Motor neuron (in vitro differentiated cells): ENCODE results near the gene SLC34A1. TPM values are rescaled to one million over a fixed set of nuclear protein-coding genes. Genes with fewer than 3 reads are reported as not detected.

Experiments
- ATAC-seq, 8 experiments: fragments of 200-7000 bp; cut with Tn5 transposase; replicated peaks in 6 of 8; 2 replicates each; pipeline ENCODE4 v1.8.0; 2021; ENCODE audit warnings: mild to moderate bottlenecking in 8 of 8, moderate library complexity in 8 of 8
- H3K27ac ChIP-seq, 2 donors: fragments of 250-450 bp; sonication (Bioruptor Pico); 2 replicates each; pipeline ENCODE4 v1.9.0; 2021; ENCODE audit warnings: antibody characterized with exemption in 2 of 2, mild to moderate bottlenecking in 2 of 2, moderate library complexity in 1 of 2
- H3K4me1 ChIP-seq, 2 donors: fragments of 250-450 bp; sonication (Bioruptor Pico); replicated peaks in 1 of 2; 2 replicates each; pipeline ENCODE4 v1.6.1; 2021; ENCODE audit warnings: antibody characterized with exemption in 2 of 2, mild to moderate bottlenecking in 2 of 2, moderate library complexity in 1 of 2
- H3K4me3 ChIP-seq, 5 donors: fragments of 250-450 bp; sonication (Bioruptor Pico); 2 replicates each; pipeline ENCODE4 v1.9.0; 2021; ENCODE audit warnings: antibody characterized with exemption in 5 of 5, mild to moderate bottlenecking in 5 of 5, moderate library complexity in 4 of 5
- WGBS, 10 experiments: fragments of 450-650 bp; shearing (Covaris generic); methylation state at CpG; one replicate each; pipeline ENCODE4 v1.0.0; 2022; 5-methylcytosine and 5-hydroxymethylcytosine counted together
- in situ Hi-C, 9 experiments: fragments of 400-800 bp; cut with MboI; loops; one replicate each; pipeline ENCODE4 v1.15.0; 2021; ENCODE audit warnings: low sequenced_read_pairs in 9 of 9, low pct_unique_long_range_greater_than_20kb in 2 of 9; ENCODE audit not compliant: unreplicated experiment in 9 of 9
- total RNA-seq, 8 experiments: library from RNA; unstranded; fragments of 300-600 nt; gene quantifications; 2 replicates each; pipeline versions ENCODE4 v1.2.3 to v1.2.4, GENCODE V29; 2022

The SLC34A1 gene
- total RNA-seq, 8 experiments from 2014 or later = 0.05 to 0.94 (median 0.42) TPM; not detected in 2

DNA sequence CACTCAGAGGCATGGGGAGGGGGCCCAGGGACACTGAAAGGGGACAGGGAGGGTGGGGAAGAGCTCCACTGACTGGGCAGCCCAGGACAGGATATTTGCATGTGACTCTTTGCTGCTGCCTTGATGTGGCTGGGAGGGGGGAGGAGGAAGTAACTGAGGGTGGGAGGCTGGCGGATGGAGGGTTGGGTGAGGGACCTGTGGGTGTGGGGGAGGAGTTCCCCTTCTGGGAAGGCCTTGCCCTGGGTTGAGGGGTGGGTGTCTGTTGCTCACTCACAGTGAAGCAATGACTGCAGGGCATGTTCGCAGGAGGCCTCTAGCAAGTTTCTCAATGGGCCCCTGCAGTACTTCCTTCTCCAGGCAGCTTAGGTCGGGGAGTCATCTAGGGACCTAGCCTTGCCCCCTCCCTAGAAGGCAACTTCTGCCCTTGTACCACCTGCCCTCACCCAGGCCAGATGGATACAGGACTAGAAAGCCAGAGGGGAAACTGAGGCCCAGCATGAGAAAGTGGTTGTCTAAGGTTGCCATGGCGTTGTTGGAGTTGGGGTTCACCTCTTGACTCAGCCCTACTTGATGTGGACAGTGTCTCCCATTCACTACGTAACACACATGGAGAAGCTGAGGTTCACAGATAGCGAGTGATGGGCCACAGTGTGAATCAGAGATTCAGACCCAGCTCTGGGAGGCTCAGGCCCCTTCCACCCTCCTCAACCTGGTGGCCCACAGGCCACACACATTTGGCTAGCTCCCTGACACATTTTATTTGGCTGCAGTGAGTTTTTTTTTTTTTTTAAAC is 45.2 kb downstream of the SLC34A1 start:
- Histone ChIP-seq H3K4me1 (peaks cover 8 to 20% of the 10 kb centered on the region in 2 donors), H3K27ac (no peak overlapping the region), H3K4me3 (no peak overlapping the region)
- WGBS, 10 experiments = 92 to 100% (median 100%) methylated on average over 1 to 2 of the region's 6 CpGs; no CpG with 5 or more reads in 6 of the 10 experiments
- no peak for ATAC-seq
- in situ Hi-C loops = no loop called here

DNA sequence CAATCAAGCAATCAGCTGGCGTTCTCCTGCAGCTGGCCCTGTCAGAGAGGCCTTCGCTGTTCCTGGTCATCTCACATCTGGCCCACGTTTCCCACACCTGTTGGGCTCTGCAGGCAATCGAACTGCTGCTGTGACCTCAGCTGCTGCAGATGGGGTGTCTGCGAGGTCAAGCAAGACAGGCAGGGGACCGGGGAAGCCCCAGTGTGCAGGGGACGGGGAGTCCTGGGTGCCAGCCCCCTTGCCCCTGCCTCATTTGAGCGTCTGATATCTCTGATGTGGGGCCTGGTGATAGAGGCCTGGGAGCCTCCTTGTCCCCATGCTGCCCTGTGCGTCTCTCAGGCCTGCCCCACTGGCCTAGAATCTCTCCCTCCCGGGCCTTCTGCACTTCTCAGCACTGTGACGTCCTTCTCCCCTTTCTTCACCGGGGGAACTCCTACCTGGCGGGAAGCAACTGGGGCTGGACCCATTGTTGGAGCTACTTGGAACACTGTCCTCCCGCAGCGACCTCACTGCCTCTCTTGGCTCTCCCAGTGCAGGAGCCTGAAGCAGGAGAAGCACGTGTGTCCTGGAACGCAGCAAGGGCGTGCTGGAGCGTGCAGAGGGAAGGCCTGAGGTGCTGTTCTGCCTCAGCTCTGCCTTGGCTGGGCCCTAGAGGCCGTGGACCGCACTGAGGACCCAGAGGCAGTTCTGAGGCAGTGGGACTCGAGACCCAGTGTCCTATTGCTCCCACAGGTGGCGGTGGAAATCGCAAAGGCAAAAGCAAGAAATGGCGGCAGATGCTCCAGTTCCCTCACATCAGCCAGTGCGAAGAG is 46.1 kb downstream of the SLC34A1 start:
- Histone ChIP-seq H3K4me3 (no peak overlapping the region), H3K4me1 (peaks cover 8 to 17% of the 10 kb centered on the region in 2 donors), H3K27ac (no peak overlapping the region)
- WGBS, 10 experiments = 50 to 100% (median 85%) methylated on average over 1 to 7 of the region's 26 CpGs; no CpG with 5 or more reads in 4 of the 10 experiments
- no peak for ATAC-seq
- in situ Hi-C loops = no loop called here

GRCh38 chr5:177430972-177431316 is 46.7 kb downstream of the SLC34A1 start:
- H3K27ac ChIP-seq = no peak overlapping the region
- no peak for ATAC-seq
- in situ Hi-C loops = no loop called here
- H3K4me3 ChIP-seq = no peak overlapping the region
- no CpG with 5 or more reads among the region's 7 CpGs for WGBS, 10 experiments
- peaks cover 6 to 14% of the 10 kb centered on the region in 2 donors for H3K4me1 ChIP-seq

GRCh38 chr5:177431317-177432142 is 47.3 kb downstream of the SLC34A1 start:
- ATAC-seq = peak in 1 of 8 experiments; percentile 1
- in situ Hi-C loops = no loop called here
- H3K27ac ChIP-seq = no peak overlapping the region
- peaks cover 6 to 14% of the 10 kb centered on the region in 2 donors for H3K4me1 ChIP-seq
- 94 to 100% methylated on average over 3 to 13 of the region's 29 CpGs; no CpG with 5 or more reads in 8 of the 10 experiments for WGBS, 10 experiments
- no peak overlapping the region for H3K4me3 ChIP-seq

DNA sequence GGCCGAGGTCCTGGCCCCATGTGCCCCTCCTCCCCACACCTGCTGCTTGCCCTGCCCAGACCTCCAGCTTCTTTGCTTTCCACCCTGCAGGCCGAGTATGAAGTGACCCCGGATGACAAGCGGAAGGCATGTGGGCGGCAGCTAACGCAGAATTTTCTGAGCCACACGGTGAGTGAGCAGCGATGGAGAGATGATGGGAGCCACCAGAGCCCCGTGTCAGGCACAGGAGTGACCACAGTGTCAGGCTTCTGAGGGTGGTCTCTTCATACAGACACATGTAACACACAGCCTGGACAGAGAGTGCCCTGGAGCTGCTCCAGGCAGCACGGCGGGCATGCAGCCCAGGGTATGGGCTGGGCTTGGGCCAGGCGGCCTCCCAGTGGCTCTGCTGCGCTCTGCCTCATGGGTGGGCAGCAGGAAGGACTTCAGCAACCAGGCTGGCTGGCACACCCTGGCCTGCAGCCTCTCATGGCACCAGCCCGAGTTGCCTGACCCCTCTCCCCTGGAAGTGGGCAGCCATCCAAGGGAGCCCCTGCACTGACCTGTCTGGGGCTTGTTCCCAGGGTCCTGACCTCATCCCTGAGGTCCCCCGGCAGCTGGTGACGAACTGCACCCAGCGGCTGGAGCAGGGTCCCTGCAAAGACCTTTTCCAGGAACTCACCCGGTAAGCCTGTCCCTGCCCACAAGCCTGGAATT is 48.1 kb downstream of the SLC34A1 start:
- in situ Hi-C loops = no loop called here
- no peak overlapping the region for H3K27ac ChIP-seq
- peaks cover 4 to 14% of the 10 kb centered on the region in 2 donors for H3K4me1 ChIP-seq
- ATAC-seq = no peak
- 0 to 100% (median 84%) methylated on average over 1 to 4 of the region's 18 CpGs; no CpG with 5 or more reads in 4 of the 10 experiments for whole genome bisulfite sequencing, 10 experiments
- H3K4me3 ChIP-seq = no peak overlapping the region

- in situ Hi-C loops = no loop called here
- H3K27ac ChIP-seq = no peak overlapping the region
- 70 to 100% (median 92%) methylated on average over 1 to 11 of the region's 25 CpGs; no CpG with 5 or more reads in 5 of the 10 experiments for WGBS, 10 experiments
- no peak overlapping the region for H3K4me3 ChIP-seq
- peaks cover 0 to 14% of the 10 kb centered on the region in 2 donors for H3K4me1 ChIP-seq
- ATAC-seq = no peak
Measured at GRCh38 chr5:177432839-177433657, 48.8 kb downstream of the SLC34A1 start.

- ATAC-seq = no peak
- no peak overlapping the region for H3K4me3 ChIP-seq
- no peak overlapping the region for H3K27ac ChIP-seq
- WGBS, 10 experiments = 64 to 97% (median 92%) methylated on average over 3 to 9 of the region's 29 CpGs; no CpG with 5 or more reads in 7 of the 10 experiments
- in situ Hi-C loops = no loop called here
- peaks cover 0 to 9% of the 10 kb centered on the region in 2 donors for H3K4me1 ChIP-seq
Measured at GRCh38 chr5:177433658-177434217, 49.5 kb downstream of the SLC34A1 start.

DNA sequence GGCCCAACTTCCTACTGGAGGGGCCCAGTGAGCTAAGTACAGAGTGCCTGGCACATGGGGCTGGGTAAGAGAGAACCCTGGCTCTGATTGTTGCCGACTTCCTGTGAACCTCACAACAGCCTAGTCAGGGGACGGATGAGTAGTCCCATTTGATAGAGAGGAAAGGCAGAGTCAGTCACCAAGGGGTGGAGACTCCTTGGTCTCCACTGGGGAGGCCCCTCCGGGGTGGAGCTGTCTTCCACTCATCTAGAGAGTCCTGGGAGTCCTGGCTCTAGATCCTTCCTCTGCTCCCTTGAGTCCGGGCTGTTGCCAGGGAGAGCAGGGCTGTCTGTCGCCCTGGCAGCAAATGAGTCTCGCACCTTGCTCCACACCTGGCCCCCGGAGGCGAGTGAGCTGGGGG is 50.2 kb downstream of the SLC34A1 start:
- peak in 2 of 8 experiments; percentile 17 to 31 for ATAC-seq
- 79 to 100% (median 89%) methylated on average over 1 to 5 of the region's 8 CpGs; no CpG with 5 or more reads in 5 of the 10 experiments for WGBS, 10 experiments
- in situ Hi-C loops = no loop called here
- H3K27ac ChIP-seq = no peak overlapping the region
- H3K4me3 ChIP-seq = no peak overlapping the region
- H3K4me1 ChIP-seq = peaks cover 0 to 2% of the 10 kb centered on the region in 2 donors

GRCh38 chr5:177434942-177435738 is 50.9 kb downstream of the SLC34A1 start:
- no peak overlapping the region for H3K27ac ChIP-seq
- WGBS, 10 experiments = 75 to 100% (median 93%) methylated on average over 1 to 11 of the region's 20 CpGs; no CpG with 5 or more reads in 3 of the 10 experiments
- ATAC-seq = no peak
- no peak overlapping the region for H3K4me3 ChIP-seq
- no peaks in the 10 kb centered on the region for H3K4me1 ChIP-seq
- in situ Hi-C loops = no loop called here

- no peak overlapping the region for H3K4me3 ChIP-seq
- in situ Hi-C loops = no loop called here
- ATAC-seq = no peak
- WGBS, 10 experiments = 73 to 100% (median 100%) methylated on average over 1 to 11 of the region's 37 CpGs; no CpG with 5 or more reads in 3 of the 10 experiments
- no peaks in the 10 kb centered on the region for H3K4me1 ChIP-seq
- no peak overlapping the region for H3K27ac ChIP-seq
Measured at GRCh38 chr5:177435847-177436536, 51.8 kb downstream of the SLC34A1 start.
